Peyer's patch (tissue), 4 donors: ENCODE data around the gene NIP7. TPM values are rescaled to one million over a fixed set of nuclear protein-coding genes. Genes with fewer than 3 reads are reported as not detected.

Experiments used
- DNase-seq, 3 donors: peaks; one replicate each; pipeline ENCODE4 v3.0.0-alpha.2; 2017 to 2019
- H3K27ac ChIP-seq, 4 donors: fragments of 200-600 bp; sonication (generic); one replicate each; pipeline ENCODE4 v1.5.1; 2016 to 2019
- H3K27me3 ChIP-seq, 2 donors: fragments of 200-600 bp; sonication (generic); one replicate each; pipeline ENCODE4 v1.5.1; 2019
- H3K36me3 ChIP-seq, 3 donors: fragments of 200-600 bp; sonication (generic); one replicate each; pipeline ENCODE4 v1.5.1; 2016 to 2019
- H3K4me1 ChIP-seq, 4 donors: fragments of 200-600 bp; sonication (generic); one replicate each; pipeline ENCODE4 v1.5.1; 2016 to 2019
- H3K4me3 ChIP-seq, 4 donors: fragments of 200-600 bp; sonication (generic); 1 replicate in 3 of 4; 2 replicates in 1 of 4; pipeline ENCODE4 v1.5.1; 2016 to 2019; ENCODE audit warnings: mild to moderate bottlenecking in 1 of 4
- H3K9me3 ChIP-seq, 4 donors: fragments of 200-600 bp; sonication (generic); one replicate each; pipeline ENCODE4 v1.5.1; 2016 to 2019; ENCODE audit warnings: mild to moderate bottlenecking in 1 of 4
- POLR2A ChIP-seq, 2 donors: fragments of 450-650 bp; IDR thresholded peaks; one replicate each; pipeline ENCODE4 v1.5.1; 2017; ENCODE audit warnings: antibody characterized with exemption in 2 of 2, mild to moderate bottlenecking in 2 of 2, moderate library complexity in 2 of 2
- total RNA-seq, 4 donors: library from RNA; depleted of rRNA; stranded (reverse); fragments of >200 nt; gene quantifications; one replicate each; pipeline ENCODE4 v1.1.0, GENCODE V29; 2016
- TF ChIP-seq, protein P1 (sequence below), 6 experiments: fragments of 450-650 bp in 4 of 6; fragments of 200-600 bp in 2 of 6; sonication (generic) in 1 of 6; IDR thresholded peaks; one replicate each; pipeline ENCODE4 v1.5.1; 2017 to 2019; ENCODE audit warnings: antibody characterized with exemption in 6 of 6, mild to moderate bottlenecking in 3 of 6, moderate library complexity in 1 of 6

Gene NIP7
- total RNA-seq, 4 donors from 2014 or later = 6.9 to 20.6 (median 10.5) TPM

DNA sequence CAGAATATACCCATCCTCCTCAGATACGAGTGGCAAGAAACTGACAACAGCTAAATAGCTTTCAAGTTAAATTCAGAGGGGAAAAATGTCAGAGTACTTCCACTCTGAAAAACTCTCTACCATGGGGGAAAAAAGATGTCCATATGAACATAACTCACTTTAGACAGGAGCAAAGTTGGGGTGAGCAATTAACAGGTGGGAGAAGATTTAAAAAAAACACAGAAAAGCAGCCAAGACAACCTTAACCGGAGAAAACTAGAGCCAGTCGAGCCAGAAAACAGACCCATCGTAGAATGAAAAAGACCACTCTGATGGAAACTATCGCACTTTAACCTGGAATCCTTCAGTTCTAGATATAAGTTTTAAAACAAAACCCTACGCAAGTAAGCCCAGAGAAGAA is 45.4 kb downstream of the NIP7 start:
- TF ChIP-seq, protein P1, sequence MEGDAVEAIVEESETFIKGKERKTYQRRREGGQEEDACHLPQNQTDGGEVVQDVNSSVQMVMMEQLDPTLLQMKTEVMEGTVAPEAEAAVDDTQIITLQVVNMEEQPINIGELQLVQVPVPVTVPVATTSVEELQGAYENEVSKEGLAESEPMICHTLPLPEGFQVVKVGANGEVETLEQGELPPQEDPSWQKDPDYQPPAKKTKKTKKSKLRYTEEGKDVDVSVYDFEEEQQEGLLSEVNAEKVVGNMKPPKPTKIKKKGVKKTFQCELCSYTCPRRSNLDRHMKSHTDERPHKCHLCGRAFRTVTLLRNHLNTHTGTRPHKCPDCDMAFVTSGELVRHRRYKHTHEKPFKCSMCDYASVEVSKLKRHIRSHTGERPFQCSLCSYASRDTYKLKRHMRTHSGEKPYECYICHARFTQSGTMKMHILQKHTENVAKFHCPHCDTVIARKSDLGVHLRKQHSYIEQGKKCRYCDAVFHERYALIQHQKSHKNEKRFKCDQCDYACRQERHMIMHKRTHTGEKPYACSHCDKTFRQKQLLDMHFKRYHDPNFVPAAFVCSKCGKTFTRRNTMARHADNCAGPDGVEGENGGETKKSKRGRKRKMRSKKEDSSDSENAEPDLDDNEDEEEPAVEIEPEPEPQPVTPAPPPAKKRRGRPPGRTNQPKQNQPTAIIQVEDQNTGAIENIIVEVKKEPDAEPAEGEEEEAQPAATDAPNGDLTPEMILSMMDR (IDR thresholded peaks at IDR 0.05) = no peak
- TF ChIP-seq POLR2A (IDR thresholded peaks at IDR 0.05) = no peak

DNA sequence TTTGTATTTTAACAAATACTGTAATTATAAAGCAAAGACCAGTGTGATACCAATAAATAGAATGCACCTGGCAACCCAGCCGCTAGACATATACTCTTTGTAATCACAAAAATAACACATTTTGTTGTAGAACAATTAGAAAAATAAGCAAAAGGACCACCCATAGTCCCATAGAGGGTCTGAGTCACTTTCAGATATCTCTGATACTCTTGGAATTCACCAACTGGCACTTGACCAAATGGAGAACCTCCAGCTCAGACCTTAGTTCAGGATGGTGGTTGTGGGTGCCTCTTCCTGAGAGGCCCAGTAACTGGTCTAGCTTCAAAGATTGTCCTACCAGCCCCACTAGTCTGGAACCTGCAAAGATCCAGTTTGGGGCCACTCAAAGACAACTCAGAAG is 47.0 kb downstream of the NIP7 start:
- Histone ChIP-seq H3K9me3 (no peaks in the 10 kb centered on the region), H3K4me1 (peaks cover 0 to 15% (median 8%) of the 10 kb centered on the region in 4 donors), H3K4me3 (no peak overlapping the region), H3K27me3 (no peaks in the 10 kb centered on the region), H3K27ac (peak overlapping the region in 1 of 4 donors; percentile 90), H3K36me3 (peaks cover 0 to 22% (median 0%) of the 10 kb centered on the region in 3 donors)
- no peak for TF ChIP-seq POLR2A (IDR thresholded peaks at IDR 0.05)
- TF ChIP-seq, protein P1 (IDR thresholded peaks at IDR 0.05) = no peak
- no peak for DNase-seq

More for the DNA sequence above, 45.4 kb downstream of the NIP7 start:
- Histone ChIP-seq H3K4me1 (peaks cover 0 to 15% (median 8%) of the 10 kb centered on the region in 4 donors), H3K27me3 (no peaks in the 10 kb centered on the region), H3K36me3 (peaks cover 0 to 38% (median 0%) of the 10 kb centered on the region in 3 donors), H3K4me3 (peak overlapping the region; percentile 74 to 96 (median 89)), H3K9me3 (no peaks in the 10 kb centered on the region), H3K27ac (peak overlapping the region; percentile 89 to 99 (median 91))
- DNase-seq = no peak

Other genes starting within 250 kb of the NIP7 start
- 1 to 10 TPM; 1.1 to 2.5 (median 1.2) TPM for gene HAS3, start 234.1 kb upstream of the NIP7 start, total RNA-seq
- gene CHTF8, start 207.2 kb upstream of the NIP7 start, total RNA-seq = 10 to 100 TPM; 53.9 to 68.7 (median 60.2) TPM
- 10 to 100 TPM in 3 of 4 donors, 1 to 10 TPM in 1; 8.9 to 19.4 (median 13.1) TPM for gene UTP4, start 207.1 kb upstream of the NIP7 start, total RNA-seq
- 100 to 1,000 TPM in 1 of 4 donors, 10 to 100 TPM in 3; 14.5 to 140 (median 28.7) TPM for gene SNTB2, start 152.6 kb upstream of the NIP7 start, total RNA-seq
- 10 to 100 TPM; 37.1 to 63.1 (median 47.8) TPM for gene VPS4A, start 28.4 kb upstream of the NIP7 start, total RNA-seq
- gene PDF, start 9.2 kb upstream of the NIP7 start, total RNA-seq = 10 to 100 TPM; 17.7 to 23.3 (median 18.9) TPM
- gene COG8, start 208 bp upstream of the NIP7 start, total RNA-seq = 10 to 100 TPM; 57.3 to 79.5 (median 77.0) TPM
- gene TMED6, start 12.0 kb downstream of the NIP7 start, total RNA-seq = 1 to 10 TPM; 4.3 to 9.9 (median 6.6) TPM
- gene TERF2, start 46.2 kb downstream of the NIP7 start, total RNA-seq = 10 to 100 TPM; 17.0 to 47.4 (median 28.5) TPM
- gene CYB5B, start 84.8 kb downstream of the NIP7 start, total RNA-seq = 10 to 100 TPM; 62.7 to 95.7 (median 65.7) TPM
- 10 to 100 TPM; 40.5 to 93.3 (median 66.8) TPM for gene NFAT5, start 226.2 kb downstream of the NIP7 start, total RNA-seq